Panc1 (cell line): ENCODE results near the gene LBHD1.

Experiments
- CTCF ChIP-seq: fragments of 450-650 bp; IDR thresholded peaks from 2 replicates; pipeline ENCODE4 v1.5.1; 2017; ENCODE audit warnings: mild to moderate bottlenecking
- POLR2AphosphoS5 ChIP-seq: IDR thresholded peaks from 2 replicates; pipeline ENCODE4 v1.6.1; 2012; ENCODE audit warnings: mild to moderate bottlenecking, low read depth, low read length, moderate library complexity
- TF ChIP-seq, protein P1 (sequence below), 2 experiments: IDR thresholded peaks; 2 replicates each; pipeline ENCODE4 v1.6.1; 2011 to 2012; ENCODE audit warnings: low read depth in 2 of 2, control low read depth in 1 of 2, low read length in 1 of 2, mild to moderate bottlenecking in 1 of 2, moderate library complexity in 1 of 2; ENCODE audit not compliant: insufficient read depth in 1 of 2

GRCh38 chr11:62615521-62615920, 56.5 kb downstream of the LBHD1 start:
- TF ChIP-seq CTCF (no peak), POLR2AphosphoS5 (no peak)
- TF ChIP-seq, protein P1, sequence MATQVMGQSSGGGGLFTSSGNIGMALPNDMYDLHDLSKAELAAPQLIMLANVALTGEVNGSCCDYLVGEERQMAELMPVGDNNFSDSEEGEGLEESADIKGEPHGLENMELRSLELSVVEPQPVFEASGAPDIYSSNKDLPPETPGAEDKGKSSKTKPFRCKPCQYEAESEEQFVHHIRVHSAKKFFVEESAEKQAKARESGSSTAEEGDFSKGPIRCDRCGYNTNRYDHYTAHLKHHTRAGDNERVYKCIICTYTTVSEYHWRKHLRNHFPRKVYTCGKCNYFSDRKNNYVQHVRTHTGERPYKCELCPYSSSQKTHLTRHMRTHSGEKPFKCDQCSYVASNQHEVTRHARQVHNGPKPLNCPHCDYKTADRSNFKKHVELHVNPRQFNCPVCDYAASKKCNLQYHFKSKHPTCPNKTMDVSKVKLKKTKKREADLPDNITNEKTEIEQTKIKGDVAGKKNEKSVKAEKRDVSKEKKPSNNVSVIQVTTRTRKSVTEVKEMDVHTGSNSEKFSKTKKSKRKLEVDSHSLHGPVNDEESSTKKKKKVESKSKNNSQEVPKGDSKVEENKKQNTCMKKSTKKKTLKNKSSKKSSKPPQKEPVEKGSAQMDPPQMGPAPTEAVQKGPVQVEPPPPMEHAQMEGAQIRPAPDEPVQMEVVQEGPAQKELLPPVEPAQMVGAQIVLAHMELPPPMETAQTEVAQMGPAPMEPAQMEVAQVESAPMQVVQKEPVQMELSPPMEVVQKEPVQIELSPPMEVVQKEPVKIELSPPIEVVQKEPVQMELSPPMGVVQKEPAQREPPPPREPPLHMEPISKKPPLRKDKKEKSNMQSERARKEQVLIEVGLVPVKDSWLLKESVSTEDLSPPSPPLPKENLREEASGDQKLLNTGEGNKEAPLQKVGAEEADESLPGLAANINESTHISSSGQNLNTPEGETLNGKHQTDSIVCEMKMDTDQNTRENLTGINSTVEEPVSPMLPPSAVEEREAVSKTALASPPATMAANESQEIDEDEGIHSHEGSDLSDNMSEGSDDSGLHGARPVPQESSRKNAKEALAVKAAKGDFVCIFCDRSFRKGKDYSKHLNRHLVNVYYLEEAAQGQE (IDR thresholded peaks at IDR 0.05; ENCODE audit: insufficient read depth in 1 of 2, low read depth in 2 of 2, low read length in 1 of 2) = no peak
